Adrenal gland (tissue), 12 donors: ENCODE measurements around the gene VIPR2. TPM values are rescaled to one million over a fixed set of nuclear protein-coding genes. Genes with fewer than 3 reads are reported as not detected.

Experiments used
- DNase-seq, 7 donors: peaks; one replicate each; pipeline ENCODE4 v3.0.0-alpha.2; 2019 to 2020
- H3K27ac ChIP-seq, 5 donors: fragments of 200-600 bp; sonication (generic) in 4 of 5; 1 replicate in 3 of 5; 2 replicates in 2 of 5; pipeline versions ENCODE4 v1.5.1 to v1.8.0; 2016 to 2020; ENCODE audit warnings: mild to moderate bottlenecking in 1 of 5
- H3K27me3 ChIP-seq: fragments of 200-600 bp; 2 replicates; pipeline ENCODE4 v1.8.0; 2021
- H3K36me3 ChIP-seq, 2 donors: fragments of 200-600 bp; replicated peaks in 1 of 2; 1 replicate in 1 of 2; 2 replicates in 1 of 2; pipeline versions ENCODE4 v1.5.1 to v1.8.0; 2018 to 2022
- H3K4me1 ChIP-seq, 2 donors: fragments of 200-600 bp; replicated peaks in 1 of 2; 1 replicate in 1 of 2; 2 replicates in 1 of 2; pipeline versions ENCODE4 v1.5.1 to v1.8.0; 2018 to 2021
- H3K4me3 ChIP-seq, 4 donors: fragments of 200-600 bp; sonication (generic) in 3 of 4; one replicate each; pipeline ENCODE4 v1.5.1; 2016 to 2018
- H3K9me3 ChIP-seq, 3 donors: fragments of 200-600 bp; sonication (generic) in 1 of 3; replicated peaks in 1 of 3; 1 replicate in 2 of 3; 2 replicates in 1 of 3; pipeline versions ENCODE4 v1.5.1 to v1.8.0; 2016 to 2021
- POLR2A ChIP-seq, 2 donors: fragments of 450-650 bp; IDR thresholded peaks; one replicate each; pipeline ENCODE4 v1.6.1; 2017; ENCODE audit warnings: antibody characterized with exemption in 2 of 2, mild to moderate bottlenecking in 2 of 2, moderate library complexity in 1 of 2
- WGBS, 4 donors: extraction: QIAGEN DNeasy Blood & Tissue Kit in 2 of 4; methylation state at CpG; one replicate each; pipeline versions ENCODE4 v1.1.5 to v1.1.7; 2013 to 2017; 5-methylcytosine and 5-hydroxymethylcytosine counted together
- intact Hi-C, 2 donors: fragments of 100-400 bp; cut with DNase I; formaldehyde crosslinking; loops; one replicate each; pipeline versions ENCODE4 v1.14.1 to v1.15.0; 2022 to 2023
- polyA plus RNA-seq, 3 donors: library from polyadenylated mRNA; stranded (reverse); fragments of 200-250 nt in 2 of 3; fragments of 350-450 nt in 1 of 3; fragmentation: Illumina TruSeq in 1 of 3; extraction: RNeasy Lipid Tissue Mini Kit (QIAGEN cat#74804) in 1 of 3; gene quantifications; one replicate each; pipeline ENCODE4 v1.2.3, GENCODE V29; 2013 to 2014
- total RNA-seq, 9 donors: library from RNA; depleted of rRNA in 4 of 9; stranded (reverse); fragments of >200 nt in 4 of 9; fragments of 120-200 nt in 1 of 9; fragmentation: NEBNext Ultra II Directional in 1 of 9; extraction: Animal tissue kit (Norgen Biotek cat#: 25700) in 1 of 9; gene quantifications; one replicate each; pipeline versions ENCODE4 v1.1.0 to v1.2.4, GENCODE V29; 2013 to 2023
- TF ChIP-seq, protein P1 (sequence below), 6 experiments: fragments of 450-650 bp in 4 of 6; fragments of 200-600 bp in 2 of 6; sonication (generic) in 1 of 6; IDR thresholded peaks; 1 replicate in 5 of 6; 2 replicates in 1 of 6; pipeline versions ENCODE4 v1.5.1 to v1.8.0; 2016 to 2021; ENCODE audit warnings: antibody characterized with exemption in 6 of 6, mild to moderate bottlenecking in 2 of 6, moderate library complexity in 1 of 6
- donor health status: healthy with polysubstance abuse.
- donor health status: Bipolar disorder and iron deficiency.
- donor health status: DM: yes; HTN: yes; CAD: no.
- donor health status: DM: no; HTN: no; CAD: no.
- donor health status: DM: no; HTN: no; CAD: no.
- donor health status: DM: yes; HTN: yes; CAD: no.

VIPR2 gene
- total and polyA plus RNA-seq, 12 donors, result 0.06 to 3.8 (median 0.80) TPM

DNA sequence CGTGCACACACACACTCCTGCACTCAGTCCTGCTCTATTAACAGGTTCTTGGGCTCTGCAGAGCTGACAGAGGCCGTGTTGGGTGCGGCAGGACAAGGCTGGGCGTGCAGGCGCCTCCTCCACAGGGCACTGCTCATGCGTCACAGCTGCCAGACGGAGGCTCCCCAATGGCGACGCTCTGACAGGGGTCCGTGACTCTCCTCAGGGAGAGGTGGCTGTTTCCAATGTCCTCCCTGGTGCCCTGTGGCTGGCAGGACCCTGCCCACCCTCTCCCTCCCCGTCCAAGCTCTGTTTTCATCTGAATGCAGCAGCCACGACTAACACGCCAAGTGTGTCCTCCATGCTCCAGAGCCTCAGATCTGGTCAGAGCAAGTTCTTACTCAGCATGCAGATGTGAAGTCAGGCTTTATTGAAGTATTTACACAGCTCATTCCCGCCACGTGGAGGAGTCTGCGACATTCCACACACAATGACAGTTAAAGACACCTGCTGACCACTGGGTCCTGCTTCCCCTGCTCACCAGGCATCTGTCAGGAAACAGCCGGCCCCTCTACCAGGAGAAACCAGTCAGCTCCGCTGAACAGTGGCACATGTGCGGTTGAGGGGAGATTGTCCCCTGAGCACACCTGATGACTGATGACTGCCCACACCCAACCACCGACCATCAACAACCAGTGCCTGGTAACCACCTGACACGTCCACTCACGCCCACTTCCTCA lies 116.7 kb downstream of the VIPR2 start:
- intact Hi-C loops, result no loop called here
- no peak overlapping the region for H3K27ac ChIP-seq

GRCh38 chr7:159027056-159027788 lies 117.4 kb downstream of the VIPR2 start:
- TF ChIP-seq POLR2A (IDR thresholded peaks at IDR 0.05), result no peak
- intact Hi-C loops, result no loop called here
- Histone ChIP-seq H3K27ac (no peak overlapping the region), H3K4me1 (peaks cover 0 to 13% of the 10 kb centered on the region in 2 donors), H3K36me3 (no peaks in the 10 kb centered on the region), H3K9me3 (no peaks in the 10 kb centered on the region), H3K4me3 (no peak overlapping the region), H3K27me3 (no peaks in the 10 kb centered on the region)
- peak in 3 of 7 donors; percentile 7 to 24 (median 11) for DNase-seq
- WGBS, 4 donors, result 77 to 80% (median 78%) methylated on average over 21 to 22 of the region's 22 CpGs

More for the DNA sequence above, 116.7 kb downstream of the VIPR2 start:
- 73 to 82% (median 80%) methylated on average over 13 to 22 of the region's 22 CpGs for WGBS, 4 donors
- TF ChIP-seq POLR2A (IDR thresholded peaks at IDR 0.05), result no peak
- TF ChIP-seq, protein P1, sequence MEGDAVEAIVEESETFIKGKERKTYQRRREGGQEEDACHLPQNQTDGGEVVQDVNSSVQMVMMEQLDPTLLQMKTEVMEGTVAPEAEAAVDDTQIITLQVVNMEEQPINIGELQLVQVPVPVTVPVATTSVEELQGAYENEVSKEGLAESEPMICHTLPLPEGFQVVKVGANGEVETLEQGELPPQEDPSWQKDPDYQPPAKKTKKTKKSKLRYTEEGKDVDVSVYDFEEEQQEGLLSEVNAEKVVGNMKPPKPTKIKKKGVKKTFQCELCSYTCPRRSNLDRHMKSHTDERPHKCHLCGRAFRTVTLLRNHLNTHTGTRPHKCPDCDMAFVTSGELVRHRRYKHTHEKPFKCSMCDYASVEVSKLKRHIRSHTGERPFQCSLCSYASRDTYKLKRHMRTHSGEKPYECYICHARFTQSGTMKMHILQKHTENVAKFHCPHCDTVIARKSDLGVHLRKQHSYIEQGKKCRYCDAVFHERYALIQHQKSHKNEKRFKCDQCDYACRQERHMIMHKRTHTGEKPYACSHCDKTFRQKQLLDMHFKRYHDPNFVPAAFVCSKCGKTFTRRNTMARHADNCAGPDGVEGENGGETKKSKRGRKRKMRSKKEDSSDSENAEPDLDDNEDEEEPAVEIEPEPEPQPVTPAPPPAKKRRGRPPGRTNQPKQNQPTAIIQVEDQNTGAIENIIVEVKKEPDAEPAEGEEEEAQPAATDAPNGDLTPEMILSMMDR (IDR thresholded peaks at IDR 0.05), result no peak
- H3K9me3 ChIP-seq, result no peaks in the 10 kb centered on the region
- H3K27me3 ChIP-seq, result no peaks in the 10 kb centered on the region
- no peaks in the 10 kb centered on the region for H3K36me3 ChIP-seq
- H3K4me1 ChIP-seq, result peaks cover 0 to 13% of the 10 kb centered on the region in 2 donors
- no peak overlapping the region for H3K4me3 ChIP-seq
- DNase-seq, result peak in 3 of 7 donors; percentile 9 to 33 (median 16)

GRCh38 chr7:159026271-159027055 lies 118.2 kb downstream of the VIPR2 start:
- H3K4me1 ChIP-seq, result peaks cover 0 to 13% of the 10 kb centered on the region in 2 donors
- no peaks in the 10 kb centered on the region for H3K27me3 ChIP-seq
- H3K36me3 ChIP-seq, result no peaks in the 10 kb centered on the region
- intact Hi-C loops, result no loop called here
- 76 to 85% (median 80%) methylated on average over 26 to 33 of the region's 33 CpGs for WGBS, 4 donors
- H3K27ac ChIP-seq, result no peak overlapping the region
- no peaks in the 10 kb centered on the region for H3K9me3 ChIP-seq
- DNase-seq, result peak in 3 of 7 donors; percentile 3 to 43 (median 13)
- no peak for TF ChIP-seq POLR2A (IDR thresholded peaks at IDR 0.05)
- TF ChIP-seq, protein P1 (IDR thresholded peaks at IDR 0.05), result no peak
- H3K4me3 ChIP-seq, result no peak overlapping the region

DNA sequence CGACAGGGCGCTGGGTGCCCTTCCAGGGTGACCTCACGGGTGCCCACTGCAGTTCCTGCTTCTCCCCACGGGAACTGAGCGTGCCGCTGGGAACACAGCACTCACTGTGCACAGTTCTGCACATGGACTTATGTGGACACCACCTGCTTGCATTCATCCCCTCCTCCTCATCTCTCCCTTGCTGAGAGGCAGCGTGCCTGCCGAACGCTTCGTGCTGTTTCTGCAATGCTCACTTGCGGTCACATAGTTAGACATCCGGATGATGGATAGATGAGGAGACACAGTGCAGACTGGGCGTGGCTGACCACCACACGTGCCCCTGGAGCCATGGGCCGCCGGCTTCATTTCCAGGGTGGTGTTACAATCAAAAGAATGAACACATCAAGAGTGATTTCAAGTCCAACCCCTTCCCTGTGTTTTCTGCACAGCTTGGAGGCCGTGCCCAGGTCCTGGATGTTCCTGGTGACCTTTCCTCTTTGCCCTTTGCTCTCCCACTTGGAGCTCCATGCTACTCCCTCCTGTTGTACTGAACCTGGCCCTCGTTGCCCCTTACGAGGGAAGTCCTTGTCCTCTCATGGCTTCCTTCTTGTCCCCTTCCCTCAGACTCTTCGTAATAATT lies 119.4 kb downstream of the VIPR2 start:
- Histone ChIP-seq H3K4me3 (no peak overlapping the region), H3K9me3 (no peaks in the 10 kb centered on the region), H3K27me3 (no peaks in the 10 kb centered on the region), H3K36me3 (no peaks in the 10 kb centered on the region), H3K4me1 (peaks cover 0 to 2% of the 10 kb centered on the region in 2 donors), H3K27ac (no peak overlapping the region)
- no peak for TF ChIP-seq POLR2A (IDR thresholded peaks at IDR 0.05)
- TF ChIP-seq, protein P1 (IDR thresholded peaks at IDR 0.05), result no peak
- DNase-seq, result peak in 1 of 7 donors; percentile 0
- 75 to 86% (median 79%) methylated on average over 18 to 20 of the region's 20 CpGs for WGBS, 4 donors
- intact Hi-C loops, result no loop called here
